B cell (primary cell): ENCODE measurements around the gene ELMO1. TPM values are rescaled to one million over a fixed set of nuclear protein-coding genes. Genes with fewer than 3 reads are reported as not detected.

Experiments used
- ATAC-seq: fragments of 200-7000 bp; cut with Tn5 transposase; one replicate; pipeline ENCODE4 v1.10.0; 2021; ENCODE audit warnings: low read depth, mild to moderate bottlenecking, moderate number of reproducible peaks, moderate library complexity
- CTCF ChIA-PET: fragments of 350-600 bp; sonication (Branson Sonifier 250); formaldehyde crosslinking; loops from one replicate; lab custom pipeline; 2021; ENCODE audit warnings: antibody characterized with exemption, inconsistent platforms; lab: Charles Lee
- POLR2A ChIA-PET: fragments of 350-600 bp; sonication (Branson Sonifier 250); formaldehyde crosslinking; loops from one replicate; lab custom pipeline; 2021; ENCODE audit warnings: antibody characterized with exemption; lab: Charles Lee
- DNase-seq: peaks from one replicate; pipeline ENCODE4 v3.0.0; 2013
- H2AFZ ChIP-seq: 2 replicates; pipeline ENCODE4 v1.6.1; 2012; ENCODE audit warnings: mild to moderate bottlenecking, low read depth, low read length; ENCODE audit not compliant: insufficient read depth, poor library complexity, severe bottlenecking
- H3K27ac ChIP-seq, 2 donors: 1 replicate in 1 of 2; 2 replicates in 1 of 2; pipeline ENCODE4 v1.5.1; 2012 to 2013; ENCODE audit warnings: low read length in 2 of 2, mild to moderate bottlenecking in 2 of 2, moderate library complexity in 1 of 2
- H3K27me3 ChIP-seq, 4 experiments: fragments of 200-600 bp in 1 of 4; sonication (generic) in 1 of 4; replicated peaks in 1 of 4; 1 replicate in 2 of 4; 2 replicates in 2 of 4; pipeline versions ENCODE4 v1.6.1 to v1.7.0; 2013 to 2016; ENCODE audit warnings: low read length in 3 of 4, mild to moderate bottlenecking in 2 of 4, mixed read lengths in 1 of 4, moderate library complexity in 1 of 4; ENCODE audit not compliant: insufficient read depth in 4 of 4, control insufficient read depth in 3 of 4; ENCODE audit errors: control extremely low read depth in 1 of 4
- H3K36me3 ChIP-seq, 2 experiments: replicated peaks in 1 of 2; 1 replicate in 1 of 2; 2 replicates in 1 of 2; pipeline versions ENCODE4 v1.6.1 to v1.7.1; 2013; ENCODE audit warnings: low read length in 1 of 2; ENCODE audit not compliant: insufficient read depth in 2 of 2, control insufficient read depth in 1 of 2; ENCODE audit errors: control extremely low read depth in 1 of 2, extremely low read depth in 1 of 2
- H3K4me1 ChIP-seq, 2 donors: fragments of 200-600 bp in 1 of 2; sonication (generic) in 1 of 2; 1 replicate in 1 of 2; 2 replicates in 1 of 2; pipeline versions ENCODE4 v1.5.1 to v1.6.1; 2013 to 2017; ENCODE audit warnings: low read length in 2 of 2; ENCODE audit not compliant: control insufficient read depth in 2 of 2, insufficient read depth in 2 of 2
- H3K4me2 ChIP-seq: replicated peaks from 2 replicates; pipeline ENCODE3; 2012; ENCODE audit warnings: mild to moderate bottlenecking, low read depth, low read length; ENCODE audit not compliant: poor library complexity, severe bottlenecking
- H3K4me3 ChIP-seq, 5 experiments: fragments of 200-600 bp in 1 of 5; sonication (generic) in 1 of 5; 1 replicate in 3 of 5; 2 replicates in 2 of 5; pipeline versions ENCODE4 v1.5.1 to v1.7.0; 2011 to 2016; ENCODE audit warnings: low read length in 4 of 5, mild to moderate bottlenecking in 4 of 5, low read depth in 2 of 5, control low read depth in 1 of 5, moderate library complexity in 1 of 5; ENCODE audit not compliant: insufficient read depth in 1 of 5; ENCODE audit errors: control extremely low read depth in 1 of 5, extremely low read depth in 1 of 5
- H3K79me2 ChIP-seq: fragments of 200-600 bp; sonication (generic); one replicate; pipeline ENCODE4 v1.6.0; 2016; ENCODE audit warnings: low read length; ENCODE audit not compliant: control insufficient read depth, insufficient read depth
- H3K9ac ChIP-seq: fragments of 200-600 bp; sonication (generic); 2 replicates; pipeline ENCODE4 v1.6.1; 2017; ENCODE audit warnings: mild to moderate bottlenecking, low read length, moderate library complexity
- H3K9me3 ChIP-seq, 3 donors: one replicate each; pipeline versions ENCODE4 v1.6.1 to v1.7.1; 2013; ENCODE audit warnings: low read length in 2 of 3; ENCODE audit not compliant: control insufficient read depth in 2 of 3, insufficient read depth in 1 of 3; ENCODE audit errors: control extremely low read depth in 1 of 3
- H4K20me1 ChIP-seq: 2 replicates; pipeline ENCODE4 v1.6.0; 2012; ENCODE audit warnings: mild to moderate bottlenecking, low read length; ENCODE audit not compliant: insufficient read depth, control insufficient read depth, poor library complexity, severe bottlenecking
- H3K27ac Mint-ChIP-seq: one replicate; pipeline ENCODE4 v1.8.0; 2021; ENCODE audit warnings: mixed read lengths
- H3K27me3 Mint-ChIP-seq: one replicate; pipeline ENCODE4 v1.8.0; 2021; ENCODE audit warnings: mixed read lengths
- H3K4me1 Mint-ChIP-seq: one replicate; pipeline ENCODE4 v1.8.0; 2021; ENCODE audit warnings: mixed read lengths
- H3K4me3 Mint-ChIP-seq: one replicate; pipeline ENCODE4 v1.8.0; 2021; ENCODE audit warnings: mixed read lengths
- H3K9me3 Mint-ChIP-seq: one replicate; pipeline ENCODE4 v1.8.0; 2022; ENCODE audit warnings: mixed read lengths; ENCODE audit not compliant: insufficient read depth
- EZH2 ChIP-seq: IDR thresholded peaks from 2 replicates; pipeline ENCODE4 v1.6.1; 2012; ENCODE audit warnings: borderline replicate concordance, low read depth, mild to moderate bottlenecking, moderate library complexity, low read length; ENCODE audit not compliant: insufficient read depth, poor library complexity, severe bottlenecking
- WGBS: methylation state at CpG from one replicate; pipeline ENCODE4 v1.1.5; 2013; ENCODE audit warnings: missing lambda C conversion rate; ENCODE audit not compliant: insufficient coverage; 5-methylcytosine and 5-hydroxymethylcytosine counted together
- intact Hi-C: fragments of 100-400 bp; cut with micrococcal nuclease; formaldehyde crosslinking; loops from one replicate; pipeline ENCODE4 v1.10.0; 2022
- polyA plus RNA-seq: library from polyadenylated mRNA; depleted of rRNA; stranded (reverse); fragments of >200 nt; gene quantifications from 2 replicates; pipeline ENCODE4 v1.2.3, GENCODE V29; 2012
- total RNA-seq, 2 donors: library from RNA; stranded (reverse); fragments of 120-200 nt in 1 of 2; gene quantifications; 1 replicate in 1 of 2; 2 replicates in 1 of 2; pipeline versions ENCODE4 v1.2.3 to v1.2.4, GENCODE V29; 2013 to 2022
- TF ChIP-seq, protein P1 (sequence below): fragments of 200-600 bp; IDR thresholded peaks from one replicate; pipeline ENCODE4 v1.8.0; 2022; ENCODE audit warnings: antibody characterized with exemption, mild to moderate bottlenecking

Gene ELMO1
- total and polyA plus RNA-seq, 2 donors (not counting 1 experiment from before 2014, with no cell fraction given) = 44.7 to 177 TPM

GRCh38 chr7:37376386-37376785, 72.3 kb downstream of the ELMO1 start:
- Histone ChIP-seq H3K27me3 (no peaks in the 10 kb centered on the region), H3K79me2 (peaks cover 91% of the 10 kb centered on the region), H3K4me2 (no peak overlapping the region), H3K9me3 (peaks cover 0 to 15% (median 13%) of the 10 kb centered on the region in 3 donors), H3K27ac (no peak overlapping the region), H4K20me1 (peaks cover 38% of the 10 kb centered on the region), H3K4me3 (no peak overlapping the region), H3K4me1 (no peaks in the 10 kb centered on the region), H2AFZ (no peak overlapping the region), H3K9ac (no peak overlapping the region), H3K36me3 (peaks cover 0 to 6% of the 10 kb centered on the region in 2 experiments)
- CTCF ChIA-PET = interaction anchor here (1.4 kb wide), 1 partner anchor 9 kb away, joined by 5 read pairs; no protein-coding TSS in a partner anchor
- WGBS = 95% methylated on average over 8 of the region's 8 CpGs
- TF ChIP-seq, protein P1, sequence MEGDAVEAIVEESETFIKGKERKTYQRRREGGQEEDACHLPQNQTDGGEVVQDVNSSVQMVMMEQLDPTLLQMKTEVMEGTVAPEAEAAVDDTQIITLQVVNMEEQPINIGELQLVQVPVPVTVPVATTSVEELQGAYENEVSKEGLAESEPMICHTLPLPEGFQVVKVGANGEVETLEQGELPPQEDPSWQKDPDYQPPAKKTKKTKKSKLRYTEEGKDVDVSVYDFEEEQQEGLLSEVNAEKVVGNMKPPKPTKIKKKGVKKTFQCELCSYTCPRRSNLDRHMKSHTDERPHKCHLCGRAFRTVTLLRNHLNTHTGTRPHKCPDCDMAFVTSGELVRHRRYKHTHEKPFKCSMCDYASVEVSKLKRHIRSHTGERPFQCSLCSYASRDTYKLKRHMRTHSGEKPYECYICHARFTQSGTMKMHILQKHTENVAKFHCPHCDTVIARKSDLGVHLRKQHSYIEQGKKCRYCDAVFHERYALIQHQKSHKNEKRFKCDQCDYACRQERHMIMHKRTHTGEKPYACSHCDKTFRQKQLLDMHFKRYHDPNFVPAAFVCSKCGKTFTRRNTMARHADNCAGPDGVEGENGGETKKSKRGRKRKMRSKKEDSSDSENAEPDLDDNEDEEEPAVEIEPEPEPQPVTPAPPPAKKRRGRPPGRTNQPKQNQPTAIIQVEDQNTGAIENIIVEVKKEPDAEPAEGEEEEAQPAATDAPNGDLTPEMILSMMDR = no peak
- no peak for TF ChIP-seq EZH2
- no peak for DNase-seq
- Mint-ChIP-seq H3K27me3 (no peaks in the 10 kb centered on the region), H3K4me1 (peaks cover 7% of the 10 kb centered on the region), H3K27ac (no peak overlapping the region), H3K4me3 (no peak overlapping the region), H3K9me3 (peaks cover 11% of the 10 kb centered on the region)
- POLR2A ChIA-PET = no interaction called here
- ATAC-seq = no peak
- intact Hi-C loops = no loop called here

- ChIA-PET POLR2A (no interaction called here), CTCF (interaction anchor here (0.7 to 1.3 kb wide), 2 partner anchors 88 to 120 kb away, joined by 3 to 4 read pairs; no protein-coding TSS in a partner anchor)
- Histone ChIP-seq H4K20me1 (peaks cover 49% of the 10 kb centered on the region), H3K27ac (no peak overlapping the region), H3K4me2 (no peak overlapping the region), H3K4me3 (no peak overlapping the region), H3K4me1 (no peaks in the 10 kb centered on the region), H3K9me3 (peaks cover 0 to 13% (median 12%) of the 10 kb centered on the region in 3 donors), H3K9ac (no peak overlapping the region), H3K36me3 (peaks cover 0 to 4% of the 10 kb centered on the region in 2 experiments), H2AFZ (no peak overlapping the region), H3K79me2 (peaks cover 85% of the 10 kb centered on the region), H3K27me3 (no peaks in the 10 kb centered on the region)
- DNase-seq (no peak), ATAC-seq (no peak)
- WGBS = 94% methylated on average over 3 of the region's 3 CpGs
- TF ChIP-seq, protein P1 = no peak
- TF ChIP-seq EZH2 = no peak
- no peaks in the 10 kb centered on the region for H3K27me3 Mint-ChIP-seq
- intact Hi-C loops = no loop called here
- H3K4me3 Mint-ChIP-seq = no peak overlapping the region
- H3K27ac Mint-ChIP-seq = no peak overlapping the region
- peaks cover 11% of the 10 kb centered on the region for H3K9me3 Mint-ChIP-seq
- peaks cover 2% of the 10 kb centered on the region for H3K4me1 Mint-ChIP-seq
These were observed 75.9 kb downstream of the ELMO1 start for GRCh38 chr7:37372750-37373149.
